NCI-H2196 (cell line): ENCODE results near the gene PTCD3.
A peak's percentile ranks its signal among the peaks of the same experiment; 100 is the strongest.

Experiments used
- DNase-seq: peaks from one replicate; lab custom pipeline; 2025; ENCODE audit not compliant: unreplicated experiment; lab: John Stamatoyannopoulos, UW

The PTCD3 gene

GRCh38 chr2:86105969-86106945 lies at the start of gene PTCD3:
TSS of gene PTCD3 (plus strand) at chr2:86106235. CDS start at chr2:86106248, 13 bp downstream.
- peak; percentile 84 for DNase-seq

- DNase-seq: no peak
Observed at GRCh38 chr2:86056590-86057331, 49.3 kb upstream of the PTCD3 start.

GRCh38 chr2:86062043-86062442 lies 44.0 kb upstream of the PTCD3 start:
- no peak for DNase-seq

- no peak for DNase-seq
Observed at GRCh38 chr2:86064006-86064405, 42.0 kb upstream of the PTCD3 start.

- no peak for DNase-seq
Observed at GRCh38 chr2:86065512-86065911, 40.5 kb upstream of the PTCD3 start.

- DNase-seq: no peak
Observed at GRCh38 chr2:86066007-86066578, 39.9 kb upstream of the PTCD3 start.

- DNase-seq: no peak
Observed at GRCh38 chr2:86066915-86067314, 39.1 kb upstream of the PTCD3 start.

- peak; percentile 54 for DNase-seq
Observed at GRCh38 chr2:86068136-86068588, 37.9 kb upstream of the PTCD3 start.

- DNase-seq: no peak
Observed at GRCh38 chr2:86068648-86069047, 37.4 kb upstream of the PTCD3 start.

GRCh38 chr2:86069091-86069685 lies 36.8 kb upstream of the PTCD3 start:
- DNase-seq: no peak

GRCh38 chr2:86069783-86070339 lies 36.2 kb upstream of the PTCD3 start:
- DNase-seq: no peak

- DNase-seq: no peak
Observed at GRCh38 chr2:86070868-86071267, 35.2 kb upstream of the PTCD3 start.

- peak; percentile 76 for DNase-seq
Observed at GRCh38 chr2:86072271-86072858, 33.7 kb upstream of the PTCD3 start.

- DNase-seq: peak; percentile 13
Observed at GRCh38 chr2:86073225-86073624, 32.8 kb upstream of the PTCD3 start.

GRCh38 chr2:86074256-86074655 lies 31.8 kb upstream of the PTCD3 start:
- no peak for DNase-seq

GRCh38 chr2:86074811-86075210 lies 31.2 kb upstream of the PTCD3 start:
- no peak for DNase-seq

- no peak for DNase-seq
Observed at GRCh38 chr2:86075886-86076285, 30.1 kb upstream of the PTCD3 start.

GRCh38 chr2:86078774-86079545 lies 27.1 kb upstream of the PTCD3 start:
- peak; percentile 36 for DNase-seq
